PC-3 (cell line): ENCODE results near the gene ARHGAP5.

ENCODE experiments used
- EZH2 ChIP-seq: fragments of 300-600 bp; sonication (generic); IDR thresholded peaks from one replicate; pipeline ENCODE4 v1.6.1; 2017; ENCODE audit warnings: antibody characterized with exemption, mild to moderate bottlenecking, low read length; ENCODE audit not compliant: unreplicated experiment
- EZH2phosphoT487 ChIP-seq: fragments of 300-600 bp; sonication (generic); IDR thresholded peaks from 2 replicates; pipeline ENCODE4 v1.6.1; 2018; ENCODE audit warnings: mild to moderate bottlenecking, antibody characterized with exemption, low read length, borderline replicate concordance
- TF ChIP-seq, protein P1 (sequence below): fragments of 300-600 bp; sonication (generic); conservative IDR thresholded peaks from 2 replicates; pipeline ENCODE4 v1.5.1; 2017; ENCODE audit warnings: antibody characterized with exemption, low read depth, mild to moderate bottlenecking, low read length

DNA sequence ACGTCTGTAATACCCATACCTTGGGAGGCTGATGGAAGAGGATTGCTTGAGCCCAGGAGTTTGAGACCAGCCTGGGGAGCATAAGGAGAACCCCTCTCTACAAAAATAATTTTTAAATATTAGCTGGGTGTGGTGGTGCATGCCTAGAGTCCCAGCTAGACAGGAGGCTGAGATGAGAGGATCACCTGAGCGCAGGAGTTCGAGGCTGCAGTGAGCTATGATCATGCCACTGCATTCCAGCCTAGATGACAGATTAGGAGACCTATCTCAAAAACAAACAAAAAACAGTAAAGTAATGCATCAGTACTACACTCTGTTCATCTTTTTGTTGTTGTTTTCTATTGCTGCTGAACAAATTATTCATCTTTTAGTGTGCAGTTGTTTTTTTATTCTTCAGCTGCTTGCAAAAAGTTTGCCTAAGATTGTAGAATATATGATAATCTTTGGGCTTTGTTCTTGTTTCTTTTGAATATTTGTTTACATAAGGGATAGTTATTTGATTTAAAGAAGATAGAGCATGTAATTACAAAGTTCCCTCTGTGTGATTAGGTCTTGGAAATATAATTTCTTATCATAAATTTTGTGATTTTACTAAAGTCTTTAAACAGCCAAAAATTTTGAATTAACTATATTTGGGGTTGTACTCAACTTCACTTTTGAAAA, 8.2 kb downstream of the ARHGAP5 start:
- TF ChIP-seq, protein P1, sequence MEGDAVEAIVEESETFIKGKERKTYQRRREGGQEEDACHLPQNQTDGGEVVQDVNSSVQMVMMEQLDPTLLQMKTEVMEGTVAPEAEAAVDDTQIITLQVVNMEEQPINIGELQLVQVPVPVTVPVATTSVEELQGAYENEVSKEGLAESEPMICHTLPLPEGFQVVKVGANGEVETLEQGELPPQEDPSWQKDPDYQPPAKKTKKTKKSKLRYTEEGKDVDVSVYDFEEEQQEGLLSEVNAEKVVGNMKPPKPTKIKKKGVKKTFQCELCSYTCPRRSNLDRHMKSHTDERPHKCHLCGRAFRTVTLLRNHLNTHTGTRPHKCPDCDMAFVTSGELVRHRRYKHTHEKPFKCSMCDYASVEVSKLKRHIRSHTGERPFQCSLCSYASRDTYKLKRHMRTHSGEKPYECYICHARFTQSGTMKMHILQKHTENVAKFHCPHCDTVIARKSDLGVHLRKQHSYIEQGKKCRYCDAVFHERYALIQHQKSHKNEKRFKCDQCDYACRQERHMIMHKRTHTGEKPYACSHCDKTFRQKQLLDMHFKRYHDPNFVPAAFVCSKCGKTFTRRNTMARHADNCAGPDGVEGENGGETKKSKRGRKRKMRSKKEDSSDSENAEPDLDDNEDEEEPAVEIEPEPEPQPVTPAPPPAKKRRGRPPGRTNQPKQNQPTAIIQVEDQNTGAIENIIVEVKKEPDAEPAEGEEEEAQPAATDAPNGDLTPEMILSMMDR = no peak
- TF ChIP-seq EZH2 (no peak), EZH2phosphoT487 (no peak)
